Body of pancreas (tissue), 4 donors: ENCODE results near the gene ABCB11. TPM values are rescaled to one million over a fixed set of nuclear protein-coding genes. Genes with fewer than 3 reads are reported as not detected.
"Not testable (repeated sequence)": the region's sequence is repeated elsewhere in the genome, so short reads cannot be mapped to it uniquely, and the experiment has no call there.

Source experiments
- ATAC-seq: fragments of 150-250 bp; one replicate; pipeline ENCODE4 v1.9.1; 2016
- DNase-seq, 4 donors: peaks; one replicate each; pipeline ENCODE4 v3.0.0-alpha.2; 2019
- H3K27ac ChIP-seq, 4 donors: fragments of 200-600 bp; sonication (generic); 1 replicate in 3 of 4; 2 replicates in 1 of 4; pipeline versions ENCODE4 v1.5.1 to v1.6.1; 2016 to 2019; ENCODE audit warnings: mild to moderate bottlenecking in 1 of 4, mixed read lengths in 1 of 4, moderate library complexity in 1 of 4
- H3K27me3 ChIP-seq, 2 donors: fragments of 200-600 bp; sonication (generic); one replicate each; pipeline ENCODE4 v1.6.0; 2016; ENCODE audit warnings: mild to moderate bottlenecking in 1 of 2
- H3K36me3 ChIP-seq, 2 donors: fragments of 200-600 bp; sonication (generic); replicated peaks in 1 of 2; 2 replicates each; pipeline ENCODE4 v1.5.1; 2016; ENCODE audit warnings: low read depth in 2 of 2; ENCODE audit not compliant: insufficient read depth in 1 of 2
- H3K4me1 ChIP-seq: fragments of 200-600 bp; sonication (generic); one replicate; pipeline ENCODE4 v1.6.0; 2016
- H3K4me3 ChIP-seq, 2 donors: fragments of 200-600 bp; sonication (generic); 1 replicate in 1 of 2; 2 replicates in 1 of 2; pipeline ENCODE4 v1.5.1; 2016 to 2019
- H3K9me3 ChIP-seq, 3 donors: fragments of 200-600 bp; sonication (generic); 1 replicate in 2 of 3; 2 replicates in 1 of 3; pipeline ENCODE4 v1.5.1; 2016
- CTCF ChIP-seq, 7 experiments: fragments of 450-650 bp in 4 of 7; fragments of 200-600 bp in 3 of 7; sonication (generic) in 3 of 7; IDR thresholded peaks; one replicate each; pipeline ENCODE4 v1.5.1; 2016 to 2019; ENCODE audit warnings: antibody characterized with exemption in 7 of 7
- POLR2A ChIP-seq, 3 donors: fragments of 450-650 bp; IDR thresholded peaks; one replicate each; pipeline ENCODE4 v1.6.1; 2016; ENCODE audit warnings: antibody characterized with exemption in 3 of 3, mild to moderate bottlenecking in 2 of 3
- WGBS, 2 donors: methylation state at CpG; one replicate each; pipeline ENCODE4 v1.1.5; 2017; 5-methylcytosine and 5-hydroxymethylcytosine counted together
- intact Hi-C: fragments of 100-400 bp; cut with DNase I; formaldehyde crosslinking; loops from one replicate; pipeline ENCODE4 v1.15.1; 2023
- total RNA-seq, 2 donors: library from RNA; depleted of rRNA; stranded (reverse); fragments of >200 nt; gene quantifications; one replicate each; pipeline ENCODE4 v1.1.0, GENCODE V29; 2016

The ABCB11 gene
- total RNA-seq, 2 donors from 2014 or later: 0.33 TPM; not detected in 1

GRCh38 chr2:168889635-168890005 lies 141.5 kb downstream of the ABCB11 start:
- intact Hi-C loops: no loop called here
- Histone ChIP-seq H3K27ac (no peak overlapping the region), H3K4me1 (peaks cover 4% of the 10 kb centered on the region), H3K27me3 (no peaks in the 10 kb centered on the region), H3K4me3 (no peak overlapping the region), H3K36me3 (no peaks in the 10 kb centered on the region), H3K9me3 (no peaks in the 10 kb centered on the region)
- TF ChIP-seq CTCF (IDR thresholded peaks at IDR 0.05) (no peak), POLR2A (IDR thresholded peaks at IDR 0.05) (no peak)
- ATAC-seq: no peak
- DNase-seq: no peak
- WGBS, 2 donors: 42 to 45% methylated on average over 3 of the region's 3 CpGs

- Histone ChIP-seq H3K9me3 (no peaks in the 10 kb centered on the region), H3K4me1 (peaks cover 3% of the 10 kb centered on the region), H3K4me3 (no peak overlapping the region), H3K27ac (no peak overlapping the region), H3K36me3 (no peaks in the 10 kb centered on the region), H3K27me3 (no peaks in the 10 kb centered on the region)
- intact Hi-C loops: no loop called here
- TF ChIP-seq CTCF (IDR thresholded peaks at IDR 0.05) (no peak), POLR2A (IDR thresholded peaks at IDR 0.05) (no peak)
- DNase-seq (no peak), ATAC-seq (no peak)
- WGBS, 2 donors: 91% methylated on average over 1 of the region's 1 CpG
These were observed 146.1 kb downstream of the ABCB11 start for GRCh38 chr2:168884975-168885374.

GRCh38 chr2:168882163-168882562 lies 149.0 kb downstream of the ABCB11 start:
- H3K9me3 ChIP-seq, H3K27ac ChIP-seq, intact Hi-C loops, ATAC-seq, H3K36me3 ChIP-seq, DNase-seq, H3K4me3 ChIP-seq, H3K4me1 ChIP-seq, H3K27me3 ChIP-seq: not testable (repeated sequence)
- WGBS, 2 donors: 97 to 98% methylated on average over 12 of the region's 12 CpGs

GRCh38 chr2:168874368-168875054 lies 156.6 kb downstream of the ABCB11 start:
- WGBS, 2 donors: 82 to 91% methylated on average over 6 of the region's 6 CpGs
- TF ChIP-seq CTCF (IDR thresholded peaks at IDR 0.05) (no peak), POLR2A (IDR thresholded peaks at IDR 0.05) (no peak)
- Histone ChIP-seq H3K27ac (no peak overlapping the region), H3K27me3 (no peaks in the 10 kb centered on the region), H3K36me3 (no peaks in the 10 kb centered on the region), H3K9me3 (no peaks in the 10 kb centered on the region), H3K4me3 (no peak overlapping the region), H3K4me1 (no peaks in the 10 kb centered on the region)
- ATAC-seq (no peak), DNase-seq (no peak)
- intact Hi-C loops: no loop called here

GRCh38 chr2:168870824-168871223 lies 160.3 kb downstream of the ABCB11 start:
- H3K9me3 ChIP-seq, H3K4me1 ChIP-seq, ATAC-seq, H3K27me3 ChIP-seq, DNase-seq, H3K4me3 ChIP-seq, intact Hi-C loops, H3K27ac ChIP-seq, H3K36me3 ChIP-seq: not testable (repeated sequence)
- WGBS, 2 donors: 95 to 100% methylated on average over 4 of the region's 4 CpGs

Other genes with a start within 250 kb of the ABCB11 start
- 10 to 100 TPM; 34.8 to 64.3 TPM for gene NOSTRIN, start 228.7 kb downstream of the ABCB11 start, total RNA-seq
- gene SPC25, start 140.9 kb downstream of the ABCB11 start, total RNA-seq: not detected
- gene G6PC2, start 130.0 kb downstream of the ABCB11 start, total RNA-seq: 10 to 100 TPM; 21.3 to 35.3 TPM
- gene DHRS9, start 38.2 kb upstream of the ABCB11 start, total RNA-seq: 1 to 10 TPM in 1 of 2 donors, not detected in 1; 1.0 TPM